ENCODE measurements around the gene EXOC7. TPM values are rescaled to one million over a fixed set of nuclear protein-coding genes. Genes with fewer than 3 reads are reported as not detected.

Gene EXOC7
- total and polyA plus RNA-seq, 12 donors, result 65.7 to 145 (median 95.8) TPM

DNA sequence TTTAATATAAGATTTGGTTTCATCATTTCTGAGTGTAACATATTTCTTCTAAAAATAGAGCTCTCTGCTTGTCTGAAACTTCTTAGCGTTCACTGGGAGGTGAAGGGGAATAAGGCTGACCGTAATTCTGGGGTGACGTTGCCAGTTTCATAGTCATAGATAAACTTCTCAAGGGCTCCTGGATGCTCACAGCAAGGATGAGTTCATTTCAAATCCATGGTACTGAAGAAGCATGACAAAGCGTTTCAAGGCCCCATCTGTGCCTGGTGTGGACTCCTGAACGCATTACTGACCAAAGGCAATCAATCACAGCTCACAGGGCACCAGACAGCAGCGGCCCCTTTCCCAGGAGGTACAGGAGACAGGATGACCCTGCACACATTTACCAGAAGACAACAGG lies 64.5 kb downstream of the EXOC7 start:
- DNase-seq, result peak in 5 of 7 donors; percentile 45 to 85 (median 64)
- H3K4me3 ChIP-seq, result no peak overlapping the region
- 35 to 56% (median 46%) methylated on average over 4 to 6 of the region's 6 CpGs for WGBS, 4 donors
- intact Hi-C loops (cut with DNase I), result no loop called here
- H3K36me3 ChIP-seq (replicated peaks in 1 of 2), result peaks cover 0 to 53% of the 10 kb centered on the region in 2 donors
- H3K4me1 ChIP-seq (replicated peaks in 1 of 2), result peaks cover 0 to 10% of the 10 kb centered on the region in 2 donors
- H3K9me3 ChIP-seq (replicated peaks in 1 of 3), result no peaks in the 10 kb centered on the region
- H3K27me3 ChIP-seq, result no peaks in the 10 kb centered on the region
- TF ChIP-seq POLR2A (IDR thresholded peaks at IDR 0.05), result no peak
- TF ChIP-seq, protein P1, sequence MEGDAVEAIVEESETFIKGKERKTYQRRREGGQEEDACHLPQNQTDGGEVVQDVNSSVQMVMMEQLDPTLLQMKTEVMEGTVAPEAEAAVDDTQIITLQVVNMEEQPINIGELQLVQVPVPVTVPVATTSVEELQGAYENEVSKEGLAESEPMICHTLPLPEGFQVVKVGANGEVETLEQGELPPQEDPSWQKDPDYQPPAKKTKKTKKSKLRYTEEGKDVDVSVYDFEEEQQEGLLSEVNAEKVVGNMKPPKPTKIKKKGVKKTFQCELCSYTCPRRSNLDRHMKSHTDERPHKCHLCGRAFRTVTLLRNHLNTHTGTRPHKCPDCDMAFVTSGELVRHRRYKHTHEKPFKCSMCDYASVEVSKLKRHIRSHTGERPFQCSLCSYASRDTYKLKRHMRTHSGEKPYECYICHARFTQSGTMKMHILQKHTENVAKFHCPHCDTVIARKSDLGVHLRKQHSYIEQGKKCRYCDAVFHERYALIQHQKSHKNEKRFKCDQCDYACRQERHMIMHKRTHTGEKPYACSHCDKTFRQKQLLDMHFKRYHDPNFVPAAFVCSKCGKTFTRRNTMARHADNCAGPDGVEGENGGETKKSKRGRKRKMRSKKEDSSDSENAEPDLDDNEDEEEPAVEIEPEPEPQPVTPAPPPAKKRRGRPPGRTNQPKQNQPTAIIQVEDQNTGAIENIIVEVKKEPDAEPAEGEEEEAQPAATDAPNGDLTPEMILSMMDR (IDR thresholded peaks at IDR 0.05), result no peak
- H3K27ac ChIP-seq, result peak overlapping the region in 2 of 5 donors; percentile 54 to 80

DNA sequence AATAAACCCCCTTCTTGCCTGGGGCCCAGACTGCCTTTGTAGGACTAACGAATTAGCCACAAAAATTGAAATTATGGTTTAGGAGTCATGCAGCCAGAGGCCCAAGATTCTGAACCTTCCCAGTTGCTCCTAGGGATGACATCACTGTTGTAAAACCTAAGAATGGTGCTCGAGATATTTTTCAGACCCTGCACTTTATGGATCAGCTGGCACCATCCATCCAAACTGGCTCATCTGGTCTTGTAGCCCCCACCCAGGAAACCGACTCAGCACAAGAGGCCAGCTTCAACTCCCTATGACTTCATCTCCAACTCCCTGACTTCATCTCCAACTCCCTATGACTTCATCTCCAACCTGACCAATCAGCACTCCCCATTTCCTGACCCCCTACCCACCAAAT lies 65.5 kb downstream of the EXOC7 start:
- intact Hi-C loops (cut with DNase I), result no loop called here
- Histone ChIP-seq H3K9me3 (replicated peaks in 1 of 3) (no peaks in the 10 kb centered on the region), H3K4me3 (no peak overlapping the region), H3K27ac (no peak overlapping the region), H3K36me3 (replicated peaks in 1 of 2) (peaks cover 0 to 42% of the 10 kb centered on the region in 2 donors), H3K27me3 (no peaks in the 10 kb centered on the region), H3K4me1 (replicated peaks in 1 of 2) (peaks cover 0 to 10% of the 10 kb centered on the region in 2 donors)
- DNase-seq, result no peak
- TF ChIP-seq, protein P1 (IDR thresholded peaks at IDR 0.05), result no peak
- no peak for TF ChIP-seq POLR2A (IDR thresholded peaks at IDR 0.05)
- WGBS, 4 donors, result 91 to 94% (median 93%) methylated on average over 3 of the region's 3 CpGs

DNA sequence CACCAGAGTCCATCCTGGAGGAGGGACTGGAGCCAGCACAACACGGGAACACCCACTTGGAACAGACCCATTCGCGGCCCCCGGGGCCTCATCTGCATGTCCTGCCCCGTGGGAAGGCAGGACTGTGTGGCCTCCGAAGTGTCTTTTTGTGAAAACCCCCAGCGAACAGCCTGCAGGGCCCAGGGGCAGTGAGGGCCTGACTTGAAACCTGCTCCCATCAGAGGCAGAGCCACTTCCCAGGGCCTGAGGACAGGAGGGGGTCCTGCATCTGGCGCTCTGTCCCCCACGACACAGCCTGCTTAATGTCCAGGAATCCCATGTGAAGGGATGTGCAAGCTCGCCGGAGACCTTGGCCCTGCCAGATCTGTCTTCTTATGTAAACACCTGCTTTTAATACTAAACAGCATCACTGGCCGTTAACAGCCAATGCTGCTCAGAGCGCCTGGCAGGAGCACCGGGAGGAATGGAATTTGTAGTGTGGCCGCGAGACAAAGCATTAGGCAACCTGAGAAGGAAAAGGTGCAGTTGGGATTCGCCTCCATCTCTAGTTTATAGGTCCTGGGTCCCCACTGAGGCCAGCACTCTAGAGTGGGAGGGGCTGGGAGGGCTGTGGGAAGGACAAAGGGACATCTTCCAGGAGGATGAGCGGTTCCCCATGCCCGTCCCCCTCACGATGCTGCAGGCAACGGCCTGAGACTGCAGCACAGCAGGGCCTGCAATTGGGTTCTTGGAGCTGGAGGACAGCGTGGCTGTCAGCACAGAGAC lies 66.9 kb downstream of the EXOC7 start:
- no peak for DNase-seq
- intact Hi-C loops (cut with DNase I), result no loop called here
- Histone ChIP-seq H3K36me3 (replicated peaks in 1 of 2) (peaks cover 0 to 29% of the 10 kb centered on the region in 2 donors), H3K27me3 (no peaks in the 10 kb centered on the region), H3K4me3 (no peak overlapping the region), H3K9me3 (replicated peaks in 1 of 3) (no peaks in the 10 kb centered on the region), H3K4me1 (replicated peaks in 1 of 2) (peaks cover 7 to 18% of the 10 kb centered on the region in 2 donors), H3K27ac (peak overlapping the region in 1 of 5 donors; percentile 8)
- TF ChIP-seq POLR2A (IDR thresholded peaks at IDR 0.05), result no peak
- TF ChIP-seq, protein P1 (IDR thresholded peaks at IDR 0.05), result no peak
- WGBS, 4 donors, result 45 to 61% (median 51%) methylated on average over 12 to 22 of the region's 22 CpGs

DNA sequence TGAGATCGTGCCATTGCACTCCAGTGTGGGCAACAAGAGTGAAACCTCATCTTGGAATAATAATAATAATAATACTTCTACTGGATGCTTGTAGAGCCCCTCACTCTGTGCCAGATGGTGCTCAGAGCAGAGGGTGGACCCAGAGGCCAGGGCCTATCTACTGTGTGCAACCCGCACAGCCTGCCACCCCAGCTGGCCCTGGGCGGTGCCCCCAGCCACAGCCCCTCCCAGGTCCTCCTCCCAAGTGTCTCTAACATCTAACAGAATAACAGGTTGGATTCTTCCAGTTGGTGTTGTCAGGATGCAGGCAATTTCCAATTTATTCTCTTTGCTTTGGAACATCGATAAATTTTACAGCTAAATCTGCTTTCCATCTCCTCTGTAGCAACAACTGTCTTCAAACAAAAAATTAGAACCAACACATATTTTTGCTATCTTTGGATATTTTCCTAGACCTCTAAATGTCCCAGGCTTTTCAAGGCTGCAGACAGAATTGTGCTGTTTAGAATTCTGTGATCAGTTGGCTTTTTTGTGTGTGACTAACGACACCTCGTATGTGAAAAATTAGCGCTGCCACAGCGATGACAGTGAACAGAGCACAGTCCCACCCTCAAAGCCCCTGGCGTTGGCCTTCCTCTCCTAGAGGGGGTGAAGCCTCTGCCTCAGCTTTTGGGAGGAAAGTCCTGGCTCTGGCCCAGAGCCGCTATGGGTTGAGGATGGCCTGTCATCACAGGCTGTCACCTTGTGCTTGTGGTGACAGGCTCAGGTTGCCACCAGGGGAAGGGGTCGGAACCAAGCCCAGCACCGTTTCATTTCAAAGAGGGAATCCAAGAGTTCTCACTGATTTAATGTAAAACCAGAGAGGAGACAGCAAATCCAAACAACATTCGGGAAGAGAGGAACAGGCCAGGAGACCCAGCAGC lies 68.9 kb downstream of the EXOC7 start:
- H3K9me3 ChIP-seq (replicated peaks in 1 of 3), result no peaks in the 10 kb centered on the region
- H3K27me3 ChIP-seq, result no peaks in the 10 kb centered on the region
- WGBS, 4 donors, result 71 to 83% (median 75%) methylated on average over 12 to 13 of the region's 13 CpGs
- intact Hi-C loops (cut with DNase I), result no loop called here
- H3K27ac ChIP-seq, result no peak overlapping the region
- H3K4me3 ChIP-seq, result no peak overlapping the region
- TF ChIP-seq POLR2A (IDR thresholded peaks at IDR 0.05), result no peak
- TF ChIP-seq, protein P1 (IDR thresholded peaks at IDR 0.05), result no peak
- H3K36me3 ChIP-seq (replicated peaks in 1 of 2), result peaks cover 0 to 9% of the 10 kb centered on the region in 2 donors
- DNase-seq, result no peak
- H3K4me1 ChIP-seq (replicated peaks in 1 of 2), result peaks cover 7 to 22% of the 10 kb centered on the region in 2 donors
